ENCODE measurements around the gene TBCB.
"Not testable (repeated sequence)": the region's sequence is repeated elsewhere in the genome, so short reads cannot be mapped to it uniquely, and the experiment has no call there.

The TBCB gene

DNA sequence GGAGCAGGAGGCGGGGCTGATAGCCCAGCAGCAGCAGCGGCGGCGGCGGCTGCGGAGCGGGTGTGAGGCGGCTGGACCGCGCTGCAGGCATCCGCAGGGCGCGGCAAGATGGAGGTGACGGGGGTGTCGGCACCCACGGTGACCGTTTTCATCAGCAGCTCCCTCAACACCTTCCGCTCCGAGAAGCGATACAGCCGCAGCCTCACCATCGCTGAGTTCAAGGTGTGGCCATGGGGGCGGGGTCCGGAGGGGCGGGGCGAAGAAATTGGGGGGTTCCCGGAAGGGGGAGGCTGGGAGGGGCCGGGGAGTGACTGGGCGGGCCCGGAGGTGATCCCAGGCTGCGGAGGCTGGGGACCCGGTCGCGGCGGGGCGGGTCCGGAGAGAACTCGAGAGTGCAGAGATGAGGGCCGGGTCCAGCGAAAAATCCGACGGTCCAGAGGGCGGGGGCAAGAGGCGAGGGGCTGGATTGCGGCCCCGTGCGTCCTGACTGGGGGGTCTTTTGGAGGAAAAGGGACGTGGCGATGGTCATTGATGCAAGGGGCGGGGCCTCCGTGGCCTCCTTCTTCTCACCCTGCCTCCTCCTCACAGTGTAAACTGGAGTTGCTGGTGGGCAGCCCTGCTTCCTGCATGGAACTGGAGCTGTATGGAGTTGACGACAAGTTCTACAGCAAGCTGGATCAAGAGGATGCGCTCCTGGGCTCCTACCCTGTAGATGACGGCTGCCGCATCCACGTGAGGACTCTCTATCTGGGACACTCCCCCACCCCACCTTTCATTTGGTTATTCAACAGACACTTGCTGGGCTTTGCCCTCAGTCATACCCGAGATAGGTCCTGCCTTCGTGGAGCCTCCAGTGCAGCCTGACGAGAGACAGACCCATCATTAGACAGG lies at the start of gene TBCB:
TBCB (plus strand) TSS at position 16 of the 891 bp plus-strand sequence; CDS start at position 109, 93 bp downstream.
- TF ChIP-seq CTCF (IDR thresholded peaks at IDR 0.05; ENCODE audit: borderline replicate concordance, insufficient read depth, low read depth, low read length) = no peak
- peak within 1 kb of the TSS; percentile 81 for H3K4me3 ChIP-seq (ENCODE audit: low read depth, low read length)

DNA sequence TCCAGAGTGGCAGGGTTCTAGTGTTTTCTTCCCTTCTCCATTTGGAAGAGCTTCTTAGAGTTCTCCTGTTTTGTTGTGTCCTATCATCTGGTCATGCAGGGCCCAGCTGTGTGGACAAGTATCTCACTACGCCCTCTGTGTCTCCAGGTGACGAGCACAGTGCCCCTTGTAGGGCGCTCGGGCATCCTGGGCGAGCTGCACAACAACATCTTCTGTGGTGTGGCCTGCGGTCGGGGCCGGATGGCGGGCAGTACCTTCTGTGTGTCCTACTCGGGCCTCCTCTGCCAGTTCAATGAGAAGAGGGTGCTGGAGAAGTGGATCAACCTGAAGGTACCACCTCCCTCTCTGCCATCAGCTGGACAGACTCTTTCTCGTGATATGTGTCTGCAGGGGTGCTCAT lies 47.6 kb upstream of the TBCB start:
- no peak overlapping the region for H3K4me3 ChIP-seq (ENCODE audit: low read depth, low read length)
- no peak for TF ChIP-seq CTCF (IDR thresholded peaks at IDR 0.05; ENCODE audit: borderline replicate concordance, insufficient read depth, low read depth, low read length)

DNA sequence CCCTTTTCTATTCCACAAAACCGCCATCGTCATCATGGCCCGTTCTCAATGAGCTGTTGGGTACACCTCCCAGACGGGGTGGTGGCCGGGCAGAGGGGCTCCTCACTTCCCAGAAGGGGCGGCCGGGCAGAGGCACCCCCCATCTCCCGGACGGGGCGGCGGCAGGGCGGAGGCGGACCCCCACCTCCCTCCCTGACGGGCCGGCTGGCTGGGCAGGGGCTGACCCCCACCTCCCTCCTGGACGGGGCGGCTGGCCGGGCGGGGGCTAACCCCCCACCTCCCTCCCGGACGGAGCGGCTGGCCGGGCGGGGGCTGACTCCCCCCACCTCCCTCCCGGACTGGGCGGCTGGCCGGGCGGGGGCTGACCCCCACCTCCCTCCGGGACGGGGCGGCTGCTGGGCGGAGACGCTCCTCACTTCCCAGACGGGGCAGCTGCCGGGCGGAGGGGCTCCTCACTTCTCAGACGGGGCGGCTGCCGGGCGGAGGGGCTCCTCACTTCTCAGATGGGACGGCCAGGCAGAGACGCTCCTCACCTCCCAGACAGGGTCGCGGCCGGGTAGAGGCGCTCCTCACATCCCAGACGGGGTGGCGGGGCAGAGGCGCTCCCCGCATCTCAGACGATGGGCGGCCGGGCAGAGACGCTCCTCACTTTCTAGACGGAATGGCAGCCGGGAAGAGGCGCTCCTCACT lies 46.3 kb upstream of the TBCB start:
- H3K4me3 ChIP-seq (ENCODE audit: low read depth, low read length) = not testable (repeated sequence)

DNA sequence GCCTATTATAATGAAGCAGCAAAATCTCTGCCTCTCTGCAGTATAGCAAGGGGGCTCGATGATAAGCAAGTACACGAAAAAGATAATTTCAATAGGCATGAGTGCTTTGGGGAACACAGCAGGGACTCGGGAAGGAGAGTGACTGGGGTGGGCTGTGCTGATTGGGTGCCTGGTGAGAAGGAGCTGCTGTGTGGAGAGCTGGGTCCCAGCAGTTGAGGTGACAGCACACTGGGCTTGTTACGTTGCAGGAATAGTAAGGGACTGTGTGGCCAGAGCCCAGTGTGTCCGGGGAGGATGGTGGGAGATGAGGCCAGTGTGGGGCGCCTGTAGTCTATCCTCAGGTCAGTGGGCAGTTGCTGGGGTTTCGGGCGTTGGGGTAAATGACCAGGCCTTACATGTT lies 43.2 kb upstream of the TBCB start:
- no peak for TF ChIP-seq CTCF (IDR thresholded peaks at IDR 0.05; ENCODE audit: borderline replicate concordance, insufficient read depth, low read depth, low read length)
- no peak overlapping the region for H3K4me3 ChIP-seq (ENCODE audit: low read depth, low read length)

DNA sequence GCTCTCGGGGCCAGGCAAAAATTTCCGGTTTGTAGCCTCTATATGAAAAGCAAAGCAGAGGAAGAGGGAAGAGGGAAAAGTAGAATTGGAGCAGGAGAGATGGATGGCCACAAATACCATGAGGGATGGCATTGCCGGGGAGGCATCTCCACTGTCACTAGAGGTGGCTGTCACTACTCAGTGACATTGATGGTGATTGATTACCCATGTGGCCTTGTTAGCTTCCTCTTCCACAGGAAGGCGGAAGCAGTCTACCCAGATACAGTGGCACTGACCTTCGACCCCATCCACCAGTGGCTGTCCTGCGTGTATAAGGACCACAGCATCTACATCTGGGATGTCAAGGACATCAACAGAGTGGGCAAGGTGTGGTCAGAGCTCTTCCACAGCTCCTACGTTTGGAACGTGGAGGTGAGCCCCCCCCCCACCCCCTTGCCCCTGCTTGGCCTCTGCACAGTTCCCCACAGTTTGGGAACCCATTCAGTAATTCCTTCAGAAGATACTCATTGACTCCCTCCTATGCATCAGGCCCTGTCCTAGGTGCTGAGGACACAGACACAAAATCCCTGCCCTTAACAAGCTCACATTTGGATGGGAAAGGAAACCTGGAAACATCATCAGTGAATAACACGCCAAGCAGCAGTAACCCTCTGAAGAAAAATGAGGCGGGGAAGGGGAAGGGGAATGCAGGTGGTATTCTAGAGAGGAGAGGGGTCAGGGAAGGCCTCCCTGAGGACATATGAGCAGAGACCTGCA lies 42.0 kb upstream of the TBCB start:
- no peak for TF ChIP-seq CTCF (IDR thresholded peaks at IDR 0.05; ENCODE audit: borderline replicate concordance, insufficient read depth, low read depth, low read length)
- no peak overlapping the region for H3K4me3 ChIP-seq (ENCODE audit: low read depth, low read length)

GRCh38 chr19:36079389-36079945 lies 35.8 kb upstream of the TBCB start:
- no peak overlapping the region for H3K4me3 ChIP-seq (ENCODE audit: low read depth, low read length)
- TF ChIP-seq CTCF (IDR thresholded peaks at IDR 0.05; ENCODE audit: borderline replicate concordance, insufficient read depth, low read depth, low read length) = no peak

DNA sequence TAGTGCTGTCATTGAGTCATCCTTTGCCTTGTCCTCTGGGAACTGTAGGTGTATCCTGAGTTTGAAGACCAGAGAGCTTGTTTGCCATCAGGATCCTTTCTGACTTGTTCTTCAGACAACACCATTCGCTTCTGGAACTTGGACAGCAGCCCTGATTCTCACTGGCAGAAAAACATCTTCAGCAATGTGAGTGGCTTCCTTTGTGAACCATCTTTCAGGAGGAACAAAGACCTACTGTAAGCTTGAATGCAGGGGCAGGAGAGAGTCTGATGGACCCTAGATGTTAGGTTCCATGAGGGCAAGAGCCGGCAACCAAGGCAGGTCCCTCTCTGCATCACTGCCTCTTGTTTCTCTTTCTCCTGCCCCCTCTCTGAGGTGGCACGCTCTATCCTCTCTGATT lies 33.9 kb upstream of the TBCB start:
- no peak for TF ChIP-seq CTCF (IDR thresholded peaks at IDR 0.05; ENCODE audit: borderline replicate concordance, insufficient read depth, low read depth, low read length)

More for the DNA sequence above, 33.9 kb upstream of the TBCB start:
- H3K4me3 ChIP-seq (ENCODE audit: low read depth, low read length) = no peak overlapping the region
